OCI-M2 (cell line): Measurements from ENCODE around the gene MAN1C1.
"Not testable (repeated sequence)": the region's sequence is repeated elsewhere in the genome, so short reads cannot be mapped to it uniquely, and the experiment has no call there.

ENCODE experiments used
- DNase-seq: peaks from one replicate; lab custom pipeline; 2025; ENCODE audit not compliant: unreplicated experiment; lab: John Stamatoyannopoulos, UW

Gene MAN1C1

GRCh38 chr1:25696643-25697042 is 80.1 kb downstream of the MAN1C1 start:
- not testable (repeated sequence) for DNase-seq

GRCh38 chr1:25697435-25698217 is 81.0 kb downstream of the MAN1C1 start:
- DNase-seq = no peak

GRCh38 chr1:25698252-25698651 is 81.7 kb downstream of the MAN1C1 start:
- no peak for DNase-seq

- not testable (repeated sequence) for DNase-seq
Observed at GRCh38 chr1:25699059-25699458, 82.5 kb downstream of the MAN1C1 start.

GRCh38 chr1:25699500-25700143 is 83.0 kb downstream of the MAN1C1 start:
- no peak for DNase-seq

GRCh38 chr1:25700144-25700523 is 83.5 kb downstream of the MAN1C1 start:
- DNase-seq = no peak

GRCh38 chr1:25700626-25701025 is 84.0 kb downstream of the MAN1C1 start:
- DNase-seq = no peak

GRCh38 chr1:25701030-25701785 is 84.6 kb downstream of the MAN1C1 start:
- DNase-seq = no peak

- DNase-seq = no peak
Observed at GRCh38 chr1:25702101-25702775, 85.6 kb downstream of the MAN1C1 start.

GRCh38 chr1:25703041-25703440 is 86.5 kb downstream of the MAN1C1 start:
- no peak for DNase-seq

GRCh38 chr1:25703671-25704266 is 87.2 kb downstream of the MAN1C1 start:
- DNase-seq = no peak

- no peak for DNase-seq
Observed at GRCh38 chr1:25704267-25704691, 87.7 kb downstream of the MAN1C1 start.

- DNase-seq = no peak
Observed at GRCh38 chr1:25705699-25706098, 89.1 kb downstream of the MAN1C1 start.

- DNase-seq = no peak
Observed at GRCh38 chr1:25706146-25707089, 89.8 kb downstream of the MAN1C1 start.

- DNase-seq = no peak
Observed at GRCh38 chr1:25707280-25708016, 90.9 kb downstream of the MAN1C1 start.

GRCh38 chr1:25710583-25711347 is 94.2 kb downstream of the MAN1C1 start:
- no peak for DNase-seq

- DNase-seq = no peak
Observed at GRCh38 chr1:25711555-25712298, 95.1 kb downstream of the MAN1C1 start.
